HG03064 (cell line): ENCODE results near the gene COPZ1.
"Not testable (repeated sequence)": the region's sequence is repeated elsewhere in the genome, so short reads cannot be mapped to it uniquely, and the experiment has no call there.

Source experiments
- ATAC-seq: cut with Tn5 transposase; IDR thresholded peaks from one replicate; pipeline ENCODE4 v1.9.1; 2021; ENCODE audit warnings: low read depth; ENCODE audit not compliant: unreplicated experiment

The COPZ1 gene

GRCh38 chr12:54294152-54294952 lies 30.6 kb upstream of the COPZ1 start:
- ATAC-seq: no peak

DNA sequence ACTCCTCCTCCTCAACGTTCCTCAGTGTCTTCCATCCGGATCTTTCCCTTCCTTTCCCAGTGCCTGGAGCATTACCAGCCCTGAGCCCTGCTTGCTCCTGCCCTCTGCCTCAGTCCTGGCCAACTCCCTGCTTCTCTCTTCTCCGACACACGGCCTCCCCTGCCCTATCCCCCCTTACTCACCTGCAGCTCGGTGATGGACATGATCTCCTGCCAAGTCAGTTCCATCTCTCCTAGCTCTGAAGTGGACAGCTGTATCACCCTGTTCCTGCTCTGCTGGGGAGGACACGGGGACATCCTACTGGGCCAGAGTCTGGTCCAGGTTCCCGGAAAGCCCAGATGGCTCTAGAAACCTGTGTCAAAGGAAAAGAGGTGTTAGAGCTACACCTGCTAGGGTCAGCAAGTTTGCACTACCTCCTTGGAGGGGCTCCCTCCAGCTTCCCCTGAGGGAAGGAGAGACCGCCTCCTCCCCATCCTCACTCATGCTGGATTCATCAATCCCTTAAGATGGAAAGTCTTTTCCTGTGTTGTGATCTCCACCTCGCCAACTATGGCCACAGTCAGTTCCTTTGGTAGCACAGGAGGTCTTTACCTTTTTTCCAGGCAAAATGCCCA lies 29.9 kb upstream of the COPZ1 start:
- ATAC-seq: no peak

GRCh38 chr12:54296393-54297099 lies 28.4 kb upstream of the COPZ1 start:
- ATAC-seq: no peak

GRCh38 chr12:54298904-54299303 lies 26.0 kb upstream of the COPZ1 start:
- ATAC-seq: no peak

- ATAC-seq: no peak
Measured at GRCh38 chr12:54299515-54300224, 25.3 kb upstream of the COPZ1 start.

GRCh38 chr12:54300225-54300731 lies 24.7 kb upstream of the COPZ1 start:
- ATAC-seq: no peak

- ATAC-seq: no peak
Measured at GRCh38 chr12:54300732-54301427, 24.1 kb upstream of the COPZ1 start, which contains the start of gene NFE2. TSS of gene NFE2 (minus strand) at chr12:54301015. CDS start at chr12:54295248, 5,767 bp downstream.

DNA sequence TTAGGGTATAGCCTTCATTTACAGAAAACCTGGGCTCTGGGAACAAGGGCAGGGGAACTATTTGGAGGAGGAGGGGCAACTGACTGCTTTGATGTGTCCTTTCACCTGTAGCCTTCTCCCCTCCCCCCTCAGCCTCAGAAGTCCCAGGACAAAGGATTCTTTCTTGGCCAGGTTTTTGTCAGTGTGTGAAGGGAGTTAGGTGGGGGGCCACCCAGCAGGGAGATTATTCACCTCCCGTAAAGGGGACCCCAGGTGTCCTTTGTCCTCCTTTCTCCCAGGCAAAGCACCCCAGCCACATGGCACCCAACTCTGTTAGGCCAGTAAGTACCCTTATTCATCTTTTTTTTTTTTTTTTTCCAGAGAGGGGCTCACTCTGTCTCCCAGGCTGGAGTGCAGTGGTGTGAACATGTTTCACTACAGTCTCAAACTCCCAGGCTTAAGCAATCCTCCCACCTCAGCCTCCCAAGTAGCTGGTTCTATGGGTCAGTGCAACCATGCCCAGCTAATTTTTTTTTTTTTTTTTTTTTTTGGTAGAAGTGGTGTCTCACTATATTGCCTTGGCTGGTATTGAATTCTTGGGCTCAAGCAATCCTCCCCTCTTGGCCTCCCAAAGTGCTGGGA lies 23.4 kb upstream of the COPZ1 start:
- no peak for ATAC-seq

GRCh38 chr12:54303640-54304039 lies 21.3 kb upstream of the COPZ1 start:
- no peak for ATAC-seq

DNA sequence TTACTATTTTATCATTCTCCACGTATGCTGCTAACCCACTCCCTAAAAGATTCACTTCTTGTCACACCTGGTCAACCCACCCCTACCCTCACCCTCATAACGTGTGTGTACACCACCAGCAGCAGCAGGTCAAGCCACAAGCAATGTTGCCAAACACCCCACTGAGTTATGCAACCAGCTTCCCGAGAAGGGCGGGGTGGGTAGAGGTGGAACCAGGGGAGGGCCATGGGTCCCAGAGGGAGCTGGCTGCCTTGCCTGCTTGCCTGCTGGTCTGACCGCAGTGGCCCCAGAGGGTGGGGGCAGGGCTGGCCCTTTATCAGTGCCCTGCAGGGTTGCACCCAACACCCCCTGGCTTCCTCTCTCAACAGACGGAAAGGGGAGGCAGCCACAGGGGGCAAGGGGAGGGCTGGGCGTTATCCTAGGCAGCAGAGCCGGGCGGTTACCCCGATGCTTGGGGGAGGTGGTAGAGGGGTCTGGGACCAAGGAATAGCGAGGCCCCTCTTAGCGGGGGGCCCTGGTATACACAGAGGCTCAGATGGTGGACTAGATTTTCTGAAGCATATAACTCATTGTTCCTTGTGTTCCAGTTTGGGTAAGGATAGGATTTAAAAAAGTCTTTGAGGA lies 20.6 kb upstream of the COPZ1 start:
- ATAC-seq: no peak

- no peak for ATAC-seq
Measured at GRCh38 chr12:54306925-54307741, 17.8 kb upstream of the COPZ1 start.

DNA sequence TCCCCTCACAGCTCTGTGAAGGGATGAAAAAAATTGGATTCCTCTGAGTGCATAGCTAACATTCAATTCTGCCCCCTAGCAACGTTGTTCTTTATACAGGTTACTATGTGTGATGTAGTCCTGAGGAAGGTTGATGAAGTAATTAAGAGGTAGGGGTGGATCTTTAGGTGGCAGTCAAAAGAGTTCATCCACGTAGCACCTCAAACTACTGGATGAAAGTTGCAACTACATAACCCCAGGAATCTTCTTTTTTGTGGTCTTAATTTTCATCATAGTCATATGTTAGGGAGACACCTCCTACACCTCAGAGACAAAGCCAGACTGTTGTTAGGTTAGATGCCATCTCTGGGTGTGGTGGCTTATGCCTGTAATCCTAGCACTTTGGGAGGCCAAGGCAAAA lies 13.9 kb upstream of the COPZ1 start:
- no peak for ATAC-seq

- not testable (repeated sequence) for ATAC-seq
Measured at GRCh38 chr12:54312309-54312708, 12.6 kb upstream of the COPZ1 start.

GRCh38 chr12:54321363-54321762 lies 3.6 kb upstream of the COPZ1 start:
- ATAC-seq: no peak

DNA sequence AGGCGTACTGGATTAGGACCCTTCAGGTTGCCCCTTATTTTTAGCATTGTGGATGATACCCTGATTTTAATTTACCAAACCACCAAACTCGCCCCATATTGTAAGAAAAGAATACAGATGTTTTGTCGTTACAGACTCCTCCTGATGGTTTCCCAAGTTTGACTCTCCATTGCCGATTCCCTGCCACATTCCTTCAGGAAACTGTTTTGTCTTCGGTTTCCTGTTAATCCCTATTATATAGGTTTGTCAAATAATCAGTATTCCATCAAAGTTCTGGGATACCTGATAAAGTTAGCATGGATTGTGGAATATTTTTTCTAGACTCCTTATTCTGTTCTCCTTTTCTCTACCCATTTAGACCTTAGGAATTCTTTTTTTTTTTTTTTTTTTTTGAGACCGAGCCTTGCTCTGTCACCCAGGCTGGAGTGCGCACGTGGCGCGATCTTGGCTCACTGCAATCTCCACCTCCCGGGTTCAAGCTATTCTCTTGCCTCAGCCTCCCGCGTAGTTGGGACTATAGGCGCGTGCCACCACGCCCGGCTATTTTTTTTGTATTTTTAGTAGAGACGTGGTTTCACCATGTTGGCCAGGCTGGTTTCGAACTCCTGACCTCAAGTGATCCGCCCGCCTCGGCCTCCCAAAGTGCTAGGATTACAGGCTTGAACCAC lies 645 bp downstream of the COPZ1 start:
- ATAC-seq: not testable (repeated sequence)

DNA sequence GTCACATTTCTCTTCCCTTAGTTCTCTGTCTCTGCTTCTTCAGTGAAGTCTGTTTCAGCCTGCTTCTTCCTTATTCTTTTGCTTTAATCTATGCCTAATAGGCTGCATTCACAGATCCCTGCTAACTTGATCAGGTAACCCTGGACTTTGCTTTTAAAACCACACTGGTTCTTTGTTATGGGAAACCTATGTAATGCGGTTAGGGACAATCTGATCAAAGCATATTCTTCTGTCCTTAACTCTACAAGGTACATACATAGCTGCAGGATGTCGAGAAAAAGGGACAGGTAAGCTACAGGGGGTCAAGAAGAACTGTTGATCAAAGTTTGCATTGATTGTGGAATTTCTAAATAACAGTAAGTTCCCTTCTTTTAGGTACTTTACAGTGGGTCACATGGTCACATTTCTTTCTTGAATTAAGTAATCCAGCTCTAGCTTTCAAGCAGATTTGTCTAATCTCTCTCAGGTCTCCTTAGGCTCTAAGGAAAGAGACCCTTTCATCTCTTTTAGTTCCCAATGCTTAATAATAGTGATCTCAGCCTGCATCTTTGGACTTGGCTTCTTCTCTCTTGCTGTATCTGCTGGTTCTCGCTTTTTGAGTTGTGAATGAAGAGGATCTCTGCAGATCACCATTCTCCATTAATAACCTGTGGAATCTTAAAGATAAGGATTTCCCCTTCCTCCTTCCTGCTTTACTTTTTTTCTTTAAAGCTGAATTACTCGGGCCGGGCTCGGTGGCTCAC lies 3.8 kb downstream of the COPZ1 start:
- ATAC-seq: no peak

- no peak for ATAC-seq
Measured at GRCh38 chr12:54329759-54330158, 4.8 kb downstream of the COPZ1 start.
